Measurements from ENCODE around the gene SRP72. TPM values are rescaled to one million over a fixed set of nuclear protein-coding genes. Genes with fewer than 3 reads are reported as not detected.

Gene SRP72
- total RNA-seq, 1 experiment from 2014 or later = 69.6 TPM

DNA sequence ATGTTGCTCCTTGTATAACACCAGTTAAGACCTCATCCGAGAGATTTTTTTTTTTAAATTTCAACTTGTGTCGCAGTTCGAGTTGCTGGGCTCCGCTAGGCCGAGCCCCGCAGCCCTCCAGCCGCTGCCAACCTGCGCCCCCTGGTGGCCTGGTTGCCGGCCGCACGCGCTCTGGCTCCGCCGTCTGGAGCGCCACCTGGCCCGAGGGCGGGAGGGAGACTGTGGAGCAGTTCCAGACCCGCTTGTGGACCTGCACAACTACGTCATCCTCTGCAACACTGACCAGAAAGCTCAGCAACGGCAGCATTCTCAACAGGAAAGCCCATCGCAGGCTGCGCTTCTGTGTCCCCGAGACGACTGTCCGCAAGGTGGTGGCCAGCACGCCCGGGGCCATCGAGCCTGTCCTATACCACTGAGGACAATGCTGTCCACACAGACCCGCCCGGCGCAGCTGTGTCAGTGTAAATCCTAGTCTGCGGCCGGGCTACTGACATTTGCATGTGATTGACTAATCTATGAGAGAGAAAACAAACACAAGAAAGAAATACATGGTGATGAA is 77.2 kb downstream of the SRP72 start:
- peak; percentile 81 for DNase-seq (ENCODE audit: low spot score)

DNA sequence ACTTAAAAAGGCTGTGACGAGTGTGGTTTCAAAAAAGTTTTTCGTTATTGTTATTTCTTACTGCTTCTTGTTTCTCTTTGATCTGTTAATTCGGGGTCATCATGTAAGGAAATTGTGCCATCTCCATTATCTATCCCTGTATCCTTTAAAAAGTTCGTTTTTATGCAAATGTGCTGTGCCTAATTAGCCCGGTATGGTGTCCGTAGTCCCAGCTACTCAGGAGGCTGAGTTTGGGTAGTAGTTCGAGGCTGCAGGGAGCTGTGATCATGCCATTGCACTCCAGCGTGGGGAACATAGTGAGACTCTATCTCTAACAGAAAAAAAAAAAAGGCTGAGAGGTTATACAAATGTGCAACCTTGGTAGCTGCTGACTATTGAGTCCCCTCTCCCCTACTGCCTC is 83.2 kb downstream of the SRP72 start:
- no peak for DNase-seq (ENCODE audit: low spot score)

DNA sequence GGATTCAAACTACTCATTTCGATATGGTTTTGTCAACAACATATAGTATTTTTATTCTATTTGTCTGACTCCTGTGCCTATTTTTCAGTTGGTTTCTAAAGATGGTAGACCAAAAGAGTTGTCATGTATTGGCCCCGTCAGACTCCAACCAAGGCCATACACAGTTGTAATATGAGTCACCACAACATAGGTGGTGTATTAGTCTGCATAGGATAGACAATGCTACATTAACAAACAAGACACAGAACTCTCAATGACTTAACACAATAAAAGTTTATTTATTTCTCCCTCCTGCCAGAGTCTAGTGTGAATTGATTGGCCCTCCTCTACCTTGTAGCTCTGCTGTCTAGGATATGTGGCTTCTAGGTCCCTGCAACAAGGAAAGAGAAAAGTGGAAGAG is 84.1 kb downstream of the SRP72 start:
- DNase-seq (ENCODE audit: low spot score) = no peak

DNA sequence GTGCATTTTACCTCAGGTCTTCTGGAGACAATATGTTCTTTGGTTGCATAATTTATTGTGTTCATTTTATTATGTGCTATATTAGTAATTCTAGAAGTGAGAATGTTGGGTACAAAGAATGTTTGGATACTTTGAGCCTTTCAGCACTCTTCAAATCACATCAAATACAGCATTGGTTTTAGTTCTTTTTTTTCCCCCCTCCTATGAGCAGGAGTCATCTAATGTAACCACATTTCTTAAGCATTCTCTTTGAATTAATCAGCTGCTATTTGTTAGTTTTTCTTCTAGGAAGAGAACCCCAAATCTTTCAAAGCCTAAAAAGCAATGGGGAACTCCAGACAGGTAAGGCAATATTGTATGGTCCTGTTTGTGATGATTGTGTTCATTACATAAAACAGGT is 84.9 kb downstream of the SRP72 start:
- DNase-seq (ENCODE audit: low spot score) = no peak

Other genes starting within 250 kb of the SRP72 start
- 6.6 and 15.0 TPM in 2 replicates for gene AASDH, start 80.1 kb upstream of the SRP72 start, total RNA-seq (2014; rRNA removed; shearing (Covaris generic))
- gene PPAT, start 32.0 kb upstream of the SRP72 start, total RNA-seq (2014; rRNA removed; shearing (Covaris generic)) = 22.3 and 23.0 TPM in 2 replicates
- 116 and 158 TPM in 2 replicates for gene PAICS, start 31.4 kb upstream of the SRP72 start, total RNA-seq (2014; rRNA removed; shearing (Covaris generic))
- not detected in 2 replicates for gene ARL9, start 38.2 kb downstream of the SRP72 start, total RNA-seq (2014; rRNA removed; shearing (Covaris generic))
- gene HOPX, start 213.7 kb downstream of the SRP72 start, total RNA-seq (2014; rRNA removed; shearing (Covaris generic)) = not detected in 2 replicates

Measured in H4 (cell line).